Measurements from ENCODE around the gene LIMCH1. TPM values are rescaled to one million over a fixed set of nuclear protein-coding genes. Genes with fewer than 3 reads are reported as not detected.
"Not testable (repeated sequence)": the region's sequence is repeated elsewhere in the genome, so short reads cannot be mapped to it uniquely, and the experiment has no call there.

Gene LIMCH1
- total RNA-seq, 6 experiments from 2014 or later, result 14.4 to 236 (median 205) TPM

DNA sequence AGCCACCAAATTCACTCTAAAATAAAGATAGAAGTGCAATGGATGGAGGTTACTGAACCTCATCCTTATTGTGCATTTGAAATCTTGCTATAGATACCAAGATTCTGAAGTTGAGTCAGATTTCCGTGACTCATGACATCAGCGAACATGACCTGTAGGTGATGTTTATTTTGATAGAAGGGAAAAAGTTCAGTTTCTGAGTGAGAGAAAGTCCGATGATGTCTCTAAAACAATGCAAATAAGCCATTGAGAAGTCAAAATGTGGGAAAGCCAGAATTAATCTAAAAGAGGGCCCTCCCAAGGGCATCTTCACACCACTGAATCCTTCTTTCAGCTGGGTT, 190.6 kb downstream of the LIMCH1 start:
- no peak overlapping the region for H3K27ac Mint-ChIP-seq
- peaks cover 16% of the 10 kb centered on the region; the same call in 1 of the 2 replicates for H3K4me1 Mint-ChIP-seq (ENCODE audit: low read depth)
- H3K9me3 Mint-ChIP-seq, result peaks cover 14% of the 10 kb centered on the region
- peak overlapping the region; percentile 48; the same call in 1 of the 2 replicates for H3K4me3 Mint-ChIP-seq
- no peak for DNase-seq
- TF ChIP-seq, protein P1, sequence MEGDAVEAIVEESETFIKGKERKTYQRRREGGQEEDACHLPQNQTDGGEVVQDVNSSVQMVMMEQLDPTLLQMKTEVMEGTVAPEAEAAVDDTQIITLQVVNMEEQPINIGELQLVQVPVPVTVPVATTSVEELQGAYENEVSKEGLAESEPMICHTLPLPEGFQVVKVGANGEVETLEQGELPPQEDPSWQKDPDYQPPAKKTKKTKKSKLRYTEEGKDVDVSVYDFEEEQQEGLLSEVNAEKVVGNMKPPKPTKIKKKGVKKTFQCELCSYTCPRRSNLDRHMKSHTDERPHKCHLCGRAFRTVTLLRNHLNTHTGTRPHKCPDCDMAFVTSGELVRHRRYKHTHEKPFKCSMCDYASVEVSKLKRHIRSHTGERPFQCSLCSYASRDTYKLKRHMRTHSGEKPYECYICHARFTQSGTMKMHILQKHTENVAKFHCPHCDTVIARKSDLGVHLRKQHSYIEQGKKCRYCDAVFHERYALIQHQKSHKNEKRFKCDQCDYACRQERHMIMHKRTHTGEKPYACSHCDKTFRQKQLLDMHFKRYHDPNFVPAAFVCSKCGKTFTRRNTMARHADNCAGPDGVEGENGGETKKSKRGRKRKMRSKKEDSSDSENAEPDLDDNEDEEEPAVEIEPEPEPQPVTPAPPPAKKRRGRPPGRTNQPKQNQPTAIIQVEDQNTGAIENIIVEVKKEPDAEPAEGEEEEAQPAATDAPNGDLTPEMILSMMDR (IDR thresholded peaks at IDR 0.05), result no peak
- H3K36me3 Mint-ChIP-seq (ENCODE audit: low read depth), result peaks cover 6% of the 10 kb centered on the region
- H3K27me3 Mint-ChIP-seq (ENCODE audit: insufficient read depth), result peaks cover 19% of the 10 kb centered on the region

DNA sequence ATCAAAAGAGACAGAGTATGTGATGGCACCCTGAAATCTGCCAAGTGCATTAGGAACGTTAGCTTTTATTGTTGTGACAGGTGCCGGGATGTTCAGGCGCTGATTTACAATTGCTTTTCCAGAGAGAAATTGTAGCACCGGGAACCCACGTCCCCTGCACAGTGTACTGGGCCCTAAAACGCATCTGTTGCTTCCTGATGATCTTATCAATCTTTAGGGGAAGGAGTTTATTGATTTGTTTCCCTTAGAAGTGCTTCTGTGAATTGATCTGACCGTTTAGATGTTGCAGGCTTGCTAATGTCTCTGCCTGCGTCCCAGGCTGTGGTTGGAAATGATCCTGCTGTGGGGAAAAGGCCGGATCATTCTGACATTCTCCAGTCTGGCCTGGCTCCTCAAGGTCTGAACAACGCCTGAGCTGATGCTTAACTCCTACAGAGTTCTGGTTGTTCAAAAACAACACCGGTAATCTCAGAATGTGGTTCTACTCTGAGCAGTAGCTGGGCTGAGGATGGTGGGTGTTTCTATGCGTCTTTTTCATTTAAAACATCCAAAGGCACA, 193.7 kb downstream of the LIMCH1 start:
- Mint-ChIP-seq H3K9me3 (peaks cover 4% of the 10 kb centered on the region; the same call in 1 of the 2 replicates), H3K4me3 (no peak overlapping the region), H3K27ac (no peak overlapping the region), H3K4me1 (ENCODE audit: low read depth) (peaks cover 23% of the 10 kb centered on the region; the same call in 1 of the 2 replicates), H3K36me3 (ENCODE audit: low read depth) (no peaks in the 10 kb centered on the region; the same call in 1 of the 2 replicates), H3K27me3 (ENCODE audit: insufficient read depth) (peaks cover 19% of the 10 kb centered on the region)
- TF ChIP-seq, protein P1 (IDR thresholded peaks at IDR 0.05), result no peak
- no peak for DNase-seq

DNA sequence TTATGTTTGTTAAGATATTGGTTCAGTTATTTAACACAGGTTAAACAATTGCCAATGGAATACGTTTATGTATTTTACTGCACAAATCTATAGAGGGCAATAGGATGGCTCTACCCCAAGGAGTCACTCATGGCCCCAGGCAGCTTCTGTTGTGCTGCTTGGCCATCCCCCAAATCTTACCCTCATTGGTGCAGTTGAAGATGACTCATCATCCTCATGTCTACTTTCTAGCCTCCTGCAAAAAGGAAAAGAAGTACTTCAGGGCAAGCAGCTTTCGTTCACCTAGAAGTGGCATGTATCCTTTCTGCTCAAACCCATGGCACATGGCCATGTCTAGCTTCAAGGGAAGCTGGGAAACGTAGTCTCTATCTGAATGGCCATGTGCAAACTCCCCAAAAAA, 196.4 kb downstream of the LIMCH1 start:
- no peak for DNase-seq
- TF ChIP-seq, protein P1 (IDR thresholded peaks at IDR 0.05), result no peak
- Mint-ChIP-seq H3K27ac (no peak overlapping the region), H3K4me1 (ENCODE audit: low read depth) (peaks cover 7% of the 10 kb centered on the region; the same call in 1 of the 2 replicates), H3K36me3 (ENCODE audit: low read depth) (no peaks in the 10 kb centered on the region; the same call in 1 of the 2 replicates), H3K9me3 (peaks cover 4% of the 10 kb centered on the region; the same call in 1 of the 2 replicates), H3K4me3 (no peak overlapping the region), H3K27me3 (ENCODE audit: insufficient read depth) (peaks cover 23% of the 10 kb centered on the region)

DNA sequence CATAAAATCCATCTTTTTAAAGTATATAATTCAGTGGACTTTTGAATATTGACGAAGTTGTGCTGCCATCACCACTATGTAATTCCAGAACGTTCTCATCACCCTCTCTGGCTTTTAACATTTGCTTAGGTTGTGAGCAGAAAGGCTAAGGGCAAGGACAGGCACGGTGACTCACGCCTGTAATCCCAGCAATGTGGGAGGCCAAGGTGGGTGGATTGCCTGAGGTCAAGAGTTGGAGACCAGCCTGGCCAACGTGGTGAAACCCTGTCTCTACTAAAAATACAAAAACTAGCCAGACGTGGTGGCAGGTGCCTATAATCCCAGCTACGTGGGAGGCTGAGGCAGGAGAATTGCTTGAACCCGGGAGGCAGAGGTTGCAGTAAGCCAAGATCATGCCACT, 199.5 kb downstream of the LIMCH1 start:
- H3K27ac Mint-ChIP-seq; H3K4me3 Mint-ChIP-seq; H3K36me3 Mint-ChIP-seq (ENCODE audit: low read depth); H3K9me3 Mint-ChIP-seq; H3K4me1 Mint-ChIP-seq (ENCODE audit: low read depth); DNase-seq: not testable (repeated sequence)
- H3K27me3 Mint-ChIP-seq (ENCODE audit: insufficient read depth), result peaks cover 26% of the 10 kb centered on the region

DNA sequence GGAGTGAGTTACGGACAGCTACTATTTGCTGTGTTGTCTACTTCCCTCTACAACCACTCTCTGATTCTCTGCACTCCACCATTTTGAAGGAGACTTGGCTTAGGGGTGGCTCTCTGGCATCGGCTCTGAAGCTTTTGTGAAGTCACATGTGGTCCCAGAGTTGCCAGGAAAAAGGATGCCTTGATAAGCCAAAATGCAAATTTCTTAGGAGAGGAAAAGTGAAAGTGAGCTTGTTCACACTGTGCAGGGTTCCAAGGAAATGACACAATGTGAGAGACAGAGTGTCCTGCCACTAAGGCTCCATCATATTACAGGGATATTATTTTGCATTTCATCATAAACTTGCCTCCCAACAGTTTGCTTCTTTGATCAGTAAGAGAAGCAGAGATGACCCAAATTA, 203.4 kb downstream of the LIMCH1 start:
- peaks cover 5% of the 10 kb centered on the region; the same call in 1 of the 2 replicates for H3K4me1 Mint-ChIP-seq (ENCODE audit: low read depth)
- H3K27me3 Mint-ChIP-seq (ENCODE audit: insufficient read depth), result peaks cover 47% of the 10 kb centered on the region
- H3K9me3 Mint-ChIP-seq, result no peaks in the 10 kb centered on the region; the same call in 1 of the 2 replicates
- H3K36me3 Mint-ChIP-seq (ENCODE audit: low read depth), result peaks cover 6% of the 10 kb centered on the region; the same call in 1 of the 2 replicates
- no peak overlapping the region for H3K27ac Mint-ChIP-seq
- no peak for DNase-seq
- TF ChIP-seq, protein P1 (IDR thresholded peaks at IDR 0.05), result no peak
- no peak overlapping the region for H3K4me3 Mint-ChIP-seq

DNA sequence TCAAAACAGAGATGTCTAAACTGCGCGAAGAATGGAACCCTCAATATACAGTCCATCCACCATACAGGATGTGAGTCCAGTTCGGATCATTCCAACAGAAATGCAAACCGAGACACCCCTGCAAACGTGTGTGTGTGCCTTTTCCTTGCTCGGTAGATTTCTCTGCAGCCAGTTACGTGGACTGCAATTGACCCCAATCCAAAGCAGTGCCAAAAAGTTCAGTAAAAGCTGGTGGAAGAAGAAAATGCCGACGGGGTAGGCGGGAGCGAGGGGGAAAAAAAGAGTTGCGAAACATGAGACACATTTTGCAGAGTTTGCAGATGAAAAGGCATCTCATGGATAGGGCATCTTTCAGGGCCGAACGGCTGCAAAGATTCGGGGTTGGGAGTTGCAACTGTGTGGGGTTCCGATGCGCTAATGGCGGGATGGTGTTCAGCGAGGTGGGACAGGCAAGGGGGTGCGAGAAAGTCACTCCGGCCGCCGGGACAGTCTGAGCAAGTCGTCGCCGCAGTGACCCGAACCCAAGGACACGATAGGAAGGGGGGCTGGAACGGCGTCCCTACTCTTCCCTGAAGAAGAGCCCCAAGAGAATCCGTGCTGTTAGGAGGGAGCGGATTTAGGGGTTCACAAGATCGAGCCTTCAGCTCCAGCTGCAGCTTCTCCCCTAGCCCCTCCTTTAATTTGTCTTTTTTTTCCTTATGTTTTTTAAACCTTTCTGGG, 206.8 kb downstream of the LIMCH1 start:
- DNase-seq, result no peak
- TF ChIP-seq, protein P1 (IDR thresholded peaks at IDR 0.05), result no peak
- Mint-ChIP-seq H3K27ac (no peak overlapping the region), H3K9me3 (peaks cover 4% of the 10 kb centered on the region; the same call in 1 of the 2 replicates), H3K36me3 (ENCODE audit: low read depth) (peaks cover 12% of the 10 kb centered on the region), H3K4me3 (no peak overlapping the region), H3K4me1 (ENCODE audit: low read depth) (peaks cover 5% of the 10 kb centered on the region; the same call in 1 of the 2 replicates), H3K27me3 (ENCODE audit: insufficient read depth) (peaks cover 73% of the 10 kb centered on the region)
